RCC 7860 (cell line): ENCODE measurements around the gene COMMD9.
A peak's percentile ranks its signal among the peaks of the same experiment; 100 is the strongest.

Source experiments
- DNase-seq: peaks from one replicate; pipeline ENCODE4 v3.0.0-alpha.2; 2015; ENCODE audit warnings: low spot score
- FAIRE-seq: peaks from 2 replicates; lab custom pipeline; 2012; peaks lifted over from hg19 to GRCh38; lab: Jason Lieb, UNC

COMMD9 gene

GRCh38 chr11:36258730-36259360 lies 30.4 kb downstream of the COMMD9 start:
- DNase-seq (peak; percentile 29), FAIRE-seq (no peak)

- DNase-seq (peak; percentile 54), FAIRE-seq (peak; percentile 68)
Measured at GRCh38 chr11:36257351-36257750, 31.9 kb downstream of the COMMD9 start.

- DNase-seq (no peak), FAIRE-seq (no peak)
Measured at GRCh38 chr11:36254713-36255112, 34.5 kb downstream of the COMMD9 start.

- DNase-seq = no peak
Measured at GRCh38 chr11:36253238-36253637, 36.0 kb downstream of the COMMD9 start.

GRCh38 chr11:36251823-36252222 lies 37.4 kb downstream of the COMMD9 start:
- FAIRE-seq = no peak
- DNase-seq = no peak

More at GRCh38 chr11:36253238-36253637, 36.0 kb downstream of the COMMD9 start:
- no peak for FAIRE-seq

- DNase-seq (peak; percentile 86), FAIRE-seq (peak; percentile 95)
Measured at GRCh38 chr11:36249246-36249645, 40.0 kb downstream of the COMMD9 start.

GRCh38 chr11:36248436-36248835 lies 40.8 kb downstream of the COMMD9 start:
- no peak for DNase-seq
- no peak for FAIRE-seq

GRCh38 chr11:36247493-36247892 lies 41.7 kb downstream of the COMMD9 start:
- no peak for DNase-seq
- FAIRE-seq = no peak

GRCh38 chr11:36243641-36244040 lies 45.6 kb downstream of the COMMD9 start:
- FAIRE-seq (no peak), DNase-seq (no peak)

- FAIRE-seq (no peak), DNase-seq (no peak)
Measured at GRCh38 chr11:36241497-36241896, 47.7 kb downstream of the COMMD9 start.

GRCh38 chr11:36240801-36241200 lies 48.4 kb downstream of the COMMD9 start:
- FAIRE-seq (no peak), DNase-seq (no peak)

- no peak for FAIRE-seq
- DNase-seq = no peak
Measured at GRCh38 chr11:36240173-36240572, 49.1 kb downstream of the COMMD9 start.

- FAIRE-seq (no peak), DNase-seq (no peak)
Measured at GRCh38 chr11:36239636-36240035, 49.6 kb downstream of the COMMD9 start.

GRCh38 chr11:36238881-36239280 lies 50.3 kb downstream of the COMMD9 start:
- DNase-seq (no peak), FAIRE-seq (no peak)

GRCh38 chr11:36238036-36238631 lies 51.1 kb downstream of the COMMD9 start:
- DNase-seq (no peak), FAIRE-seq (no peak)

- DNase-seq (no peak), FAIRE-seq (no peak)
Measured at GRCh38 chr11:36237391-36237790, 51.8 kb downstream of the COMMD9 start.

- FAIRE-seq = no peak
Measured at GRCh38 chr11:36235750-36236149, 53.5 kb downstream of the COMMD9 start.

GRCh38 chr11:36234825-36235224 lies 54.4 kb downstream of the COMMD9 start:
- FAIRE-seq (no peak), DNase-seq (no peak)

More at GRCh38 chr11:36235750-36236149, 53.5 kb downstream of the COMMD9 start:
- DNase-seq = no peak

GRCh38 chr11:36233204-36233603 lies 56.0 kb downstream of the COMMD9 start:
- FAIRE-seq = no peak
- DNase-seq = no peak

GRCh38 chr11:36230779-36231699 lies 58.2 kb downstream of the COMMD9 start:
- FAIRE-seq = no peak

GRCh38 chr11:36229091-36229705 lies 60.0 kb downstream of the COMMD9 start:
- no peak for DNase-seq
- no peak for FAIRE-seq

More at GRCh38 chr11:36230779-36231699, 58.2 kb downstream of the COMMD9 start:
- DNase-seq = no peak
